Measurements from ENCODE around the gene FAM120B.
"Not testable (repeated sequence)": the region's sequence is repeated elsewhere in the genome, so short reads cannot be mapped to it uniquely, and the experiment has no call there.

The FAM120B gene

GRCh38 chr6:170306324-170307079 is at the start of gene FAM120B:
Gene FAM120B, plus strand, starts transcription at chr6:170306758. Its CDS starts 10,633 bp downstream, at chr6:170317391.
- Histone ChIP-seq H3K27ac (ENCODE audit: low read length) (peak within 1 kb of the TSS; percentile 85), H3K4me1 (ENCODE audit: control insufficient read depth, insufficient read depth, low read length) (peaks cover 27% of the 10 kb centered on the region), H3K9ac (ENCODE audit: low read length in 2 of 2) (peak within 1 kb of the TSS; percentile 99), H3K9me3 (ENCODE audit: control insufficient read depth in 2 of 2, low read length in 2 of 2) (no peaks in the 10 kb centered on the region), H3K4me3 (ENCODE audit: low read length in 2 of 2) (peak within 1 kb of the TSS; percentile 98 to 100), H3K27me3 (ENCODE audit: control insufficient read depth in 1 of 2, insufficient read depth in 2 of 2, low read length in 2 of 2) (no peaks in the 10 kb centered on the region), H3K36me3 (ENCODE audit: control insufficient read depth in 2 of 2, insufficient read depth in 2 of 2, low read length in 2 of 2) (no peaks in the 10 kb centered on the region)

- Histone ChIP-seq H3K4me1 (ENCODE audit: control insufficient read depth, insufficient read depth, low read length) (no peaks in the 10 kb centered on the region), H3K4me3 (ENCODE audit: low read length in 2 of 2) (no peak overlapping the region), H3K27me3 (ENCODE audit: control insufficient read depth in 1 of 2, insufficient read depth in 2 of 2, low read length in 2 of 2) (peaks cover 0 to 6% of the 10 kb centered on the region in 2 donors), H3K27ac (ENCODE audit: low read length) (no peak overlapping the region), H3K9ac (ENCODE audit: low read length in 2 of 2) (no peak overlapping the region), H3K36me3 (ENCODE audit: control insufficient read depth in 2 of 2, insufficient read depth in 2 of 2, low read length in 2 of 2) (no peaks in the 10 kb centered on the region), H3K9me3 (ENCODE audit: control insufficient read depth in 2 of 2, low read length in 2 of 2) (no peaks in the 10 kb centered on the region)
Observed at GRCh38 chr6:170257376-170257775, 49.2 kb upstream of the FAM120B start.

- Histone ChIP-seq H3K9me3 (ENCODE audit: control insufficient read depth in 2 of 2, low read length in 2 of 2) (no peaks in the 10 kb centered on the region), H3K9ac (ENCODE audit: low read length in 2 of 2) (no peak overlapping the region), H3K36me3 (ENCODE audit: control insufficient read depth in 2 of 2, insufficient read depth in 2 of 2, low read length in 2 of 2) (no peaks in the 10 kb centered on the region), H3K4me3 (ENCODE audit: low read length in 2 of 2) (no peak overlapping the region), H3K27me3 (ENCODE audit: control insufficient read depth in 1 of 2, insufficient read depth in 2 of 2, low read length in 2 of 2) (peaks cover 0 to 6% of the 10 kb centered on the region in 2 donors), H3K27ac (ENCODE audit: low read length) (no peak overlapping the region), H3K4me1 (ENCODE audit: control insufficient read depth, insufficient read depth, low read length) (no peaks in the 10 kb centered on the region)
Observed at GRCh38 chr6:170258407-170258806, 48.2 kb upstream of the FAM120B start.

- Histone ChIP-seq H3K4me3 (ENCODE audit: low read length in 2 of 2) (no peak overlapping the region), H3K4me1 (ENCODE audit: control insufficient read depth, insufficient read depth, low read length) (no peaks in the 10 kb centered on the region), H3K27me3 (ENCODE audit: control insufficient read depth in 1 of 2, insufficient read depth in 2 of 2, low read length in 2 of 2) (peaks cover 0 to 7% of the 10 kb centered on the region in 2 donors), H3K27ac (ENCODE audit: low read length) (no peak overlapping the region), H3K9ac (ENCODE audit: low read length in 2 of 2) (no peak overlapping the region), H3K9me3 (ENCODE audit: control insufficient read depth in 2 of 2, low read length in 2 of 2) (no peaks in the 10 kb centered on the region), H3K36me3 (ENCODE audit: control insufficient read depth in 2 of 2, insufficient read depth in 2 of 2, low read length in 2 of 2) (no peaks in the 10 kb centered on the region)
Observed at GRCh38 chr6:170259278-170259677, 47.3 kb upstream of the FAM120B start.

GRCh38 chr6:170260686-170261085 is 45.9 kb upstream of the FAM120B start:
- no peak overlapping the region for H3K4me3 ChIP-seq (ENCODE audit: low read length in 2 of 2)
- no peaks in the 10 kb centered on the region for H3K9me3 ChIP-seq (ENCODE audit: control insufficient read depth in 2 of 2, low read length in 2 of 2)
- H3K27ac ChIP-seq (ENCODE audit: low read length), result no peak overlapping the region
- H3K4me1 ChIP-seq (ENCODE audit: control insufficient read depth, insufficient read depth, low read length), result no peaks in the 10 kb centered on the region
- H3K9ac ChIP-seq (ENCODE audit: low read length in 2 of 2), result no peak overlapping the region
- peaks cover 0 to 4% of the 10 kb centered on the region in 2 donors for H3K27me3 ChIP-seq (ENCODE audit: control insufficient read depth in 1 of 2, insufficient read depth in 2 of 2, low read length in 2 of 2)
- H3K36me3 ChIP-seq (ENCODE audit: control insufficient read depth in 2 of 2, insufficient read depth in 2 of 2, low read length in 2 of 2), result no peaks in the 10 kb centered on the region

- H3K4me1 ChIP-seq (ENCODE audit: control insufficient read depth, insufficient read depth, low read length), result no peaks in the 10 kb centered on the region
- no peak overlapping the region for H3K27ac ChIP-seq (ENCODE audit: low read length)
- no peak overlapping the region for H3K4me3 ChIP-seq (ENCODE audit: low read length in 2 of 2)
- no peaks in the 10 kb centered on the region for H3K9me3 ChIP-seq (ENCODE audit: control insufficient read depth in 2 of 2, low read length in 2 of 2)
- no peaks in the 10 kb centered on the region for H3K36me3 ChIP-seq (ENCODE audit: control insufficient read depth in 2 of 2, insufficient read depth in 2 of 2, low read length in 2 of 2)
- no peak overlapping the region for H3K9ac ChIP-seq (ENCODE audit: low read length in 2 of 2)
- H3K27me3 ChIP-seq (ENCODE audit: control insufficient read depth in 1 of 2, insufficient read depth in 2 of 2, low read length in 2 of 2), result peaks cover 0 to 4% of the 10 kb centered on the region in 2 donors
Observed at GRCh38 chr6:170261643-170262488, 44.7 kb upstream of the FAM120B start.

- no peak overlapping the region for H3K9ac ChIP-seq (ENCODE audit: low read length in 2 of 2)
- H3K36me3 ChIP-seq (ENCODE audit: control insufficient read depth in 2 of 2, insufficient read depth in 2 of 2, low read length in 2 of 2), result no peaks in the 10 kb centered on the region
- no peak overlapping the region for H3K4me3 ChIP-seq (ENCODE audit: low read length in 2 of 2)
- H3K27me3 ChIP-seq (ENCODE audit: control insufficient read depth in 1 of 2, insufficient read depth in 2 of 2, low read length in 2 of 2), result peaks cover 0 to 4% of the 10 kb centered on the region in 2 donors
- H3K27ac ChIP-seq (ENCODE audit: low read length), result no peak overlapping the region
- no peaks in the 10 kb centered on the region for H3K9me3 ChIP-seq (ENCODE audit: control insufficient read depth in 2 of 2, low read length in 2 of 2)
- H3K4me1 ChIP-seq (ENCODE audit: control insufficient read depth, insufficient read depth, low read length), result no peaks in the 10 kb centered on the region
Observed at GRCh38 chr6:170262489-170263088, 44.0 kb upstream of the FAM120B start.

- Histone ChIP-seq H3K27ac (ENCODE audit: low read length) (no peak overlapping the region), H3K4me1 (ENCODE audit: control insufficient read depth, insufficient read depth, low read length) (no peaks in the 10 kb centered on the region)
Observed at GRCh38 chr6:170263410-170263809, 43.1 kb upstream of the FAM120B start.

GRCh38 chr6:170264086-170264485 is 42.5 kb upstream of the FAM120B start:
- no peaks in the 10 kb centered on the region for H3K9me3 ChIP-seq (ENCODE audit: control insufficient read depth in 2 of 2, low read length in 2 of 2)
- no peak overlapping the region for H3K4me3 ChIP-seq (ENCODE audit: low read length in 2 of 2)
- peaks cover 0 to 4% of the 10 kb centered on the region in 2 donors for H3K27me3 ChIP-seq (ENCODE audit: control insufficient read depth in 1 of 2, insufficient read depth in 2 of 2, low read length in 2 of 2)
- H3K9ac ChIP-seq (ENCODE audit: low read length in 2 of 2), result no peak overlapping the region
- no peaks in the 10 kb centered on the region for H3K4me1 ChIP-seq (ENCODE audit: control insufficient read depth, insufficient read depth, low read length)
- H3K27ac ChIP-seq (ENCODE audit: low read length), result no peak overlapping the region
- H3K36me3 ChIP-seq (ENCODE audit: control insufficient read depth in 2 of 2, insufficient read depth in 2 of 2, low read length in 2 of 2), result no peaks in the 10 kb centered on the region

More at GRCh38 chr6:170263410-170263809, 43.1 kb upstream of the FAM120B start:
- Histone ChIP-seq H3K4me3 (ENCODE audit: low read length in 2 of 2) (no peak overlapping the region), H3K9me3 (ENCODE audit: control insufficient read depth in 2 of 2, low read length in 2 of 2) (no peaks in the 10 kb centered on the region), H3K9ac (ENCODE audit: low read length in 2 of 2) (no peak overlapping the region), H3K27me3 (ENCODE audit: control insufficient read depth in 1 of 2, insufficient read depth in 2 of 2, low read length in 2 of 2) (peaks cover 0 to 4% of the 10 kb centered on the region in 2 donors), H3K36me3 (ENCODE audit: control insufficient read depth in 2 of 2, insufficient read depth in 2 of 2, low read length in 2 of 2) (no peaks in the 10 kb centered on the region)

GRCh38 chr6:170264644-170265043 is 41.9 kb upstream of the FAM120B start:
- H3K9me3 ChIP-seq (ENCODE audit: control insufficient read depth in 2 of 2, low read length in 2 of 2); H3K36me3 ChIP-seq (ENCODE audit: control insufficient read depth in 2 of 2, insufficient read depth in 2 of 2, low read length in 2 of 2); H3K27me3 ChIP-seq (ENCODE audit: control insufficient read depth in 1 of 2, insufficient read depth in 2 of 2, low read length in 2 of 2); H3K4me3 ChIP-seq (ENCODE audit: low read length in 2 of 2); H3K4me1 ChIP-seq (ENCODE audit: control insufficient read depth, insufficient read depth, low read length); H3K27ac ChIP-seq (ENCODE audit: low read length); H3K9ac ChIP-seq (ENCODE audit: low read length in 2 of 2): not testable (repeated sequence)

Measured in stomach smooth muscle (tissue), 2 donors.